Measurements from ENCODE around the gene CPLX4.
A peak's percentile ranks its signal among the peaks of the same experiment; 100 is the strongest.

The CPLX4 gene, protein sequence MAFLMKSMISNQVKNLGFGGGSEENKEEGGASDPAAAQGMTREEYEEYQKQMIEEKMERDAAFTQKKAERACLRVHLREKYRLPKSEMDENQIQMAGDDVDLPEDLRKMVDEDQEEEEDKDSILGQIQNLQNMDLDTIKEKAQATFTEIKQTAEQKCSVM

DNA sequence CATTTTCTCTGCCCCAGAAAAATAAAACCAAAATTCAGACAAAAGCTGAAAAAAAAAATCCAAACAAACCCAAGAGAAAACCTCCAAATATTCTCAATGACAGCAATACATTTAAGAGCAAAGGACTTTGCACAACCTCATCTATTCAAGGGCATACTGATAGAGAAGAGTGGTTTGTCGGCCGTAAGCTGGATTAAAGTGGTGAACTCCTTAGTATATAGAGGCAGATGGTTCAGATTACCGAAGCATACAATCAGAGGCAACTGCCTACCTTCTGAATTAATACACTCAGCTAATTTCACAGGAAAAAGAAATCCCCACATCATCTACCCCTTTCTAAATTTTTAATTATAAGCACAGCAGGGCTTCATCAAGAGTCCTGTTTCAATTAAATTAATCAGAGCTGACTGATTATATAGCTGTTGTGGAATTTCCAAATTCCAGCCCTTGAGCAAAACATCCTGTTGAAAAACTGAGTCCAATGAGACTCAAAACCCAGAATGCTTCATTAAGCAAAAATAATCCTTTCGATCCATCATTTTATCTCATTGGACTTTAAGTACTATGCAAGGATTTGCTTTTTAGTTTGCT lies at the start of gene CPLX4:
Gene CPLX4 (minus strand): TSS at position 190 of the 591 bp plus-strand sequence. CDS start 187 bp downstream, at position 3.
- DNase-seq, result no peak

DNA sequence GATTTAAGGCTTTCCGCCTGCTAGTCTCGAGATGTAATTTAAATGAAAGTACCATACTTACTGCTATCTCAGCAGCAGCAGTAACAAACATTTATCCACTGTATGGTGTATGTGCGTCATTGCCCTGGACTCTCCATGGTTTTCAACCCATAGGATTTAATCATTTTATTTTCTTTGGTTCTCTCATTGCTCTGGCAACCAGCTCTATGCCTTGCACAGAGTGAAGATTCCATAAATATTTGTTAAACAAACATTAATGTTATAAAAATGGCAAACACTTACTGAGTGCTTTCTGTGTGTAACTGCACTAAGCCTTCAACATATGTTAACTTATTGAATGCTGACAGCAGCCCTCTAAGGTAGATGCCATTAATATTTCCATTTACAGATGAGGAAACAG lies 41.9 kb upstream of the CPLX4 start:
- no peak for DNase-seq

- no peak for DNase-seq
Observed at GRCh38 chr18:59359576-59359952, 41.1 kb upstream of the CPLX4 start.

DNA sequence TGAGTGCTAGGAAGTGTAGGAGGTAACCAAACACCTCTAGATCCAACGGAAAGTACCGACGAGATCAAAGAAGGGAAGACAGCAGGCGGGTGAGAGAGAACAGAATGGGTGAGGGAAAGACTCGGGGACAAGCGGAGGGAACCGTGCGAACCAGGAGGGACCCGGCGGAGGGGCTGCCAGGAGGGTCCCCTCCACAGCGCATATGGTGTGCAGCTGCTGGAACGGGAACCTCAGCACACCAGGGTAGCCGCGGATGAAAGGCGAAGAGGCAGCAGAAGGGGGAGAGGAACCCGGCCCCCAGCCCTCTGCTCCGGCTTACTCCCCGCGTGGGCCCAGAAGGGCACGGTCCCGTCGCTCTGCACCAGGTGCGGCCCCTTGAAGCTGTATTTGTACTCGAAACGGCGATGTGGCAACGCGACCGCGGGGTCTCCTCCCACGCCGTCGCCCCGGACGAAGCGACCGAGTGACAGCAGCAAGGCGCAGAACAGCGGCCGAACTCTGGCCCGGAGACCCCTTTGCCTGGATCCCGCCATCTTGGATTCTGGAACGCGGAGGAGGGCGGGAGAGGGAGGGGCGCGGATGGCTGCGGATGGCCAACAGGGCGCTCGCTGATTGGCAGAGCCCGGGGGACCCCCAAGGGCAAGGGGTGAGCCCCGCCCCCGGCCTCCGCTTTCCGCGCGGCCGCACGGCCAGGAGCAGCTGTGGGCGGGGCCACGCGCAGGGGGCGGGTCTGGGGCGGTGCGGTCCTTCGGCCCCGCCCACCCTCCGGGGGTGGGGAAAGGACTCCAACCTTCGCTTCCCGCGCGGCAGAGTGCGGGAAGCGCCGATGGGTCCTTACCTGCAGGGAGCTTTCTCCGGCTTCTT lies 40.5 kb upstream of the CPLX4 start, which contains the start of gene LMAN1:
Gene LMAN1 (minus strand): TSS at position 554 of the 864 bp plus-strand sequence. CDS start 21 bp downstream, at position 533.
- peak; percentile 94 to 95 for DNase-seq

- DNase-seq, result no peak
Observed at GRCh38 chr18:59358414-59358711, 39.9 kb upstream of the CPLX4 start.

GRCh38 chr18:59357928-59358327 lies 39.5 kb upstream of the CPLX4 start:
- DNase-seq, result no peak

DNA sequence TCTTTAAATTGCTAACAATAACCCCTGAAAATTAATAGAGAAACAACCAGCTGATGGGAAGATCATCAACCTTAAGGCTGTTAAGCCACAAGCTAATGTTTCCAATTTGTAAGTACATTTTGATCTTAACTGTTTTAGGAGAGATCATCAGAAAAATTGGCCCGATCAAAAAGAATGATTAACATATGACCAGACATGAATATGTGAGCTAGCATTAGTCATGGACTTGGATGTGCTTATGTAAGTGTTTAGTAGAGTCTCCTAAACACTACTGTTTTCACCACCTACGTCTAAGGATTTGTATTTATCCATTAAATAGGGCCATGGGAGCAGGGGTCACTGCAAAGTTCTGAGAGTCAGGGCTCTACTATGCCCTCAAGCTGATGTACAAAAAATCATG lies 36.3 kb upstream of the CPLX4 start:
- DNase-seq, result no peak

DNA sequence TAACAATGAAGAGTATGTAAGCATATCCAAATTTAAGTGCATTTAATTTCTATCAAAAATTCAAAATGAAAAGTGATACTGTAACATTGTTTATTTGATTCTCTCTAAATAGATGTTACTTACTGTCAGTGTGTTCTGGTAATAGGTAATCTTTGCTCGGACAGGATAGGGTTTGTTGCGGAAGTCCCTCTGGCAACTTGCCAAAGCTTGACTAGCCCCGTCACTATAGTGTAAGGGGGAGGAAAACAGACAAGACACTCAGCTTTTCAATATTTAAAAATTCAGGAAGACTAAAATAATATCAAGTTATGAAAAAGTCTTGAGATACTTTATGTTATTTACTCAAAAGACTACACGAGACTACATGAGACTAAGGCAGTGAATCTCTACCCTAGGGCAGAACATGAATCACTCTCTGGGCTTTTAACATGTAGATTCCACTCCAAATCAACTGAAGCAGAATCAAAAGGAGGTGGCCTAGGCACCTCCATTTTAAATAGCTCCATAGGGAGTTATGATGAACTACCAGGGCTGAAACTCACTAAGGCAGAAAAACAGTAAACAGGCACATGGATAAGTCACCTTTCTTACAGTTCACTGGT lies 34.7 kb upstream of the CPLX4 start:
- DNase-seq, result no peak

DNA sequence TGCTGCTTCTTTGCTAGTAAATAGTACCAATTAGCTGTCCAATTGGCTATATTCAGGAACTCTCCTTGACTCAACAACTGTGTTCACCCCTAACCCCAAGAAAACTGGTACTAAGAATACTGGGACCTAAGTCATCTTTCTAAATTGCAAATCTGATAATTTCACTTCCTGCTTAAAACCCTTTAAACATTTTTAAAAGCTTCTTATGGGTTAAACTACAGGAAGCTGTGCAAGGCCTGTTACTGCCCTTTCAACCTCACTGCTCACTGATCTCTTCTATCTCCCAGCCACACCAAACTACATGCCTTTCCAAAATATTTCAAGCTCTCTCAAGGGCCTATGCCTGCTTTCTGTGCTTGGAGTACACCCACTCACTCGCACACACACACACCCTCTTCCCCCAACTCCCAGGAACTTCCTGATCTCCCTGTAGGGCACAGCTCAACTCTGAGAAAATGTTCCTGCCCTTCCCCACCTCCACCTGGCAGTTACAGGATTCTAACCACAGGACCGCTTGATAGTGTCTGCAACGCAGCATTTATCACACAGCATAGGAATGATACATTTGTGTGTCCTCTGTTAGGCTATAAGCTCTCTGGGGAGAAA lies 33.9 kb upstream of the CPLX4 start:
- DNase-seq, result no peak

DNA sequence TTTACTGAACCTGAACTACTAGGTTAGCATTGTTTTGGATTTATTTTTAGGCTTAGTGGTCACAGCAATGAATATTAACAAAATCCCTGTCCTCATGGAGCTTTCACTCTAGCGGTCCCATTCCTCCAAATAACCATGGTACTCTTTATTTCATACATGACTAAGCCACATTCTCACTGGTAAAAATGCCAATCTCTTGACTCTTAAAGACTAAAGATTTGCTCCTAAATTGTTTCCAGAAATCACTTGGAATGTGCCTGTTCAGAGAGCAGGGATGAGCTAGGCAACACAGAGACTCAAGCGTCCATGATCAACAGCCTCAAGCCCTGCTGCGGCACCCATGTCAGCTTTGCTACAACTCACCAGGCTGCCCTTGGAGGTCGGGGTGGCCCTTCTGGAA lies 27.1 kb upstream of the CPLX4 start:
- DNase-seq, result no peak

DNA sequence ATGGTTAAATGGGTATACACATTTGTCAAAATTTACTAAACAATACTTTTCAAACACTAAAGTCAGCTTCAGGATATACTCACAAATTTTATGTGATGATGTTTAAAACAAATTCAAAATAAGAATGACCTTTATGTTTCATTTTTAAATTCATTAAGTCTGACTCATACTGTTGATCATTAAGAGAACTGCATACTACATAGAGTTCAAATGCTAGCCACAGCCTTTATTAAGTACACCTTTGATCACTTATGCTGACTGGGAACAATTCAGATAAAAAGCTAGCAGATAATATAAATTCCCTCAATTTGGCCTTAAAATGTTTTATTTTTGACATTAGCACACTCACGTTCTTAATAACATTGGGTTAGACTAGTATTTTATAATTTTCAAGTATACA lies 26.5 kb upstream of the CPLX4 start:
- no peak for DNase-seq

DNA sequence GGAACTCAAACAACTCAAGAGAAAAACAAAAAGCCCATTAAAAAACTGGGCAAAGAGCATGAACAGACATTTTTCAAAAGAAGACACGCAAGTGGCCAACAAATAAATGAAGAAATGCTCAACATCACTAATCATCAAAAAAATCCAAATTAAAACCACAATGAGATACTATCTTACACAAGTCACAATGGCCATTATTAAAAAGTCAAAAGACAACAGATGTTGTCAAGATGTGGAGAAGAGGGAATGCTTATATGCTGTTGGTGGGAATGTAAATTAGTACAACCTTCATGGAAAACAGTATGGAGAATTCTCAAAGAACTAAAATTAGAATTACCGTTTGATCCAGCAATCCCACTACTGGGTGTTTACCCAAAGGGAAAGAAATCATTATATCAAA lies 25.5 kb upstream of the CPLX4 start:
- DNase-seq, result no peak

DNA sequence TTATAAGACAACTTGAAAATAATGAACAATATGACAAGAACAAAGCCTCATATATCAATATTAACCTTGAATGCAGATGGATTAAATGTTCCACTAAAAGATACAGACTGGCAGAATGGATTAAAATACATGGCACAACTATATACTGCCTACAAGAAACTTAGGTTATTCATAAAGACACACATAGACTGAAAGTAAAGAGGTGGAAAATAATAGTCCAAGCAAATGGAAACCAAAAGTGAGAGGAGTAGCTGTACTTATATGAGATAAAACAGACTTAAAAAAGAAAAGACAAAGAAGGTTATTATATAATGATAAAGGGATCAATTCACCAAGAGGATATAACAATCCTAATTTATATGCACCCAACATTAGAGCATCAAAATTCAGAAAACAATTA lies 22.4 kb upstream of the CPLX4 start:
- DNase-seq, result no peak

- DNase-seq, result no peak
Observed at GRCh38 chr18:59340312-59340711, 21.9 kb upstream of the CPLX4 start.

DNA sequence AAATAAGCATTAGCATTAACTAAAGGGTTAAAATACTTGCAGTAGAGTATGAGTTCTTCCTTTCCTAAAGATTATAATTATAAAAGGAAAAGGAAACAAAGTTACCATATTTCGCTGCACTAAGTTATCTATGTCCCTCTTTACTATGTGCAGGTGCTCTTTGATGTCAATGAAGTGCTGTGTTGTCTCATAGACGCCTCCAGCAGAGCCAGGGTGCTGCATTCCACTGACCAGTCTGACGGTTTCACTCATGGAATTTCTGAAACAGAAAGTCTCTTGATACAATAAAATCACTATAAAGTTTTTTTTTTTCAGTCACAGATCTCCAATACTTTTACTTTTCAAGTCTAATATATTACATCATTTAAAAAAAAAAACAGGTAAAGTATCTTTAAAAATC lies 14.5 kb upstream of the CPLX4 start:
- DNase-seq, result no peak

- no peak for DNase-seq
Observed at GRCh38 chr18:59328683-59329082, 10.2 kb upstream of the CPLX4 start.

DNA sequence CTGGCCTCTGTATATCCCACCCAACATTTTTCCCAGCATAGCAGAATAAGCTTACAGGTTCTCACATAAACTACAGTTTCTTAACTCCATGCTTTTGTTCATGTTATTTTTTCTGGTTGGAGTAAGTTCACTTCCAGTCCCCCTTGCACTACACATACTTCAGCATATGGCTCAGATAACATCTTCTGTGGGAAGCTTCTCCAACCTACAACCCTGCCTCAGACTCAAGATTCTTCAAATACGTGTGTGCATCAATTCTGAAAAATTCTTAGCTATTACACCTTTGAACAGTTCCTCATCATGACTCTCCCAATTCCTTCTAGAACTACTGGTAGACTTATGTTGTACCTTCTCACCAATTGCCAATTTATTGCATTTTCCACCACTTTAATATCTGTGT lies 7.5 kb upstream of the CPLX4 start:
- DNase-seq, result no peak

DNA sequence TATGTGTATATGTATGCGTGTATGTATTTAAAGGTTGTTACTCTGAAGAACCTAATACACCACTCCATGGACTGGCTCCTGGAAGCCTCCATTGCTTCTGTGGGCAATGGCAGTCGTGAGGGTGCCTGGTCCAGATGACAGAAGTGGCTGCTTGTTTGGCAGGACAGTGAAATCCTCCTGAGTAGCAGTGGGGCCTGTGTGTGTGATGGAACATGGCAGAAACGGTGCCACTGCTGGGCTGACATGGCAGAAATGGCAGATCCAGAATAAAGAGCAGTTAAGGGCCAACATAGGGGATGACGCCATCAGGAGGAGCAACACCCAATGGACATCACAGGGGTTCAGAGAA lies 6.1 kb upstream of the CPLX4 start:
- no peak for DNase-seq

- no peak for DNase-seq
Observed at GRCh38 chr18:59323931-59324622, 5.6 kb upstream of the CPLX4 start.

- DNase-seq, result no peak
Observed at GRCh38 chr18:59311631-59312030, 6.8 kb downstream of the CPLX4 start.

DNA sequence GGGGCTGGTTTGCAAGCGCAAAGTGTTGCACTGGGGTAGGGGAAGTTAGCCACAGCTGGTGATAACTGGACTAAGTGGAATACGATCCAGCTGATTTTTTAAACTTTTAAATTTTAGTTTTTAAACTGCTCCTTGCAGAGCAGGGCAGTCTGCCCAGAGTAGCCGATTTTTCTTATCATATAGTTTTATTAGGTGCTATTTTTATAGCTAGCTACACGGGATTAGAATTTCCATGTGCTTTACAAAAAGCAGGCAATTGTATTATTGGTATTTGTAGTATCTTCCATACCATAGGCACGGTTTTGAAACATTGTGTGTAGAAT lies 9.6 kb downstream of the CPLX4 start:
- DNase-seq, result no peak

DNA sequence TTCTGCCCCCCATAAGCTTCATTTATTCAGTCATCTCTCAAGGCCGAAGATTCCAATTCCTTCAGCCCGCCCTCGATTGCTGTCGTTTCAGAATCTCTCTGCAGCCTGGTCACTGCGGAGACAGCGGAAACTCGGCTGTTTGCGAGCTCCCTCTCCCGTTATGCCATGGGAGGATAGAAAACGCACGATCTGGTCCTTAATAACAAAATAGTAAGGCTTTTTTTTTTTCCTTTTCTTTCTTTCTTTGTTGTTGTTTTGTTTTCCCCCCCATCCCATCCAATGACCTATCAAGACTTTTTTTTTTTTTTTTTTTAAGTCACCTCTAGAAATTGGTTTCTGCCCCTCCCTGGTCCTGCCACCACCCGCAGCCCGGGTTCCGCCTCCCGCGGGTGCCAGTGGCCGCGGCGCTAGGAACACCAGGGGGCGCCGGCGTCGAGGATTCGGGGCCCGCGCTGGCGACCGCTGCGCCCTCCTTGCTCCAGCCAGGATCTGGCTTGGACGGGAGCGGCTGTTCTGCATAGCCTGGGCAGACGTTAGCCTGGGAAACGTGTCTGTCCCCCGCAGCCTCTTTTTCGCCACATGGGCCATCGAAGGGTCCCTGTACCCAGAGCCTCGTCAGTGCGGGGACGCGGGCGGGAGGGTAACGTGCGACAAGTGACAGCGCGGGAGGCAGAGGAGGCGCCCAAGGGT lies 10.1 kb downstream of the CPLX4 start:
- DNase-seq, result peak; percentile 74 to 78

GRCh38 chr18:59306640-59307039 lies 11.8 kb downstream of the CPLX4 start:
- no peak for DNase-seq
